ENCODE measurements around the gene NRM. TPM values are rescaled to one million over a fixed set of nuclear protein-coding genes. Genes with fewer than 3 reads are reported as not detected.

The NRM gene
- total RNA-seq, 4 donors from 2014 or later: 4.6 to 10.2 (median 6.2) TPM

DNA sequence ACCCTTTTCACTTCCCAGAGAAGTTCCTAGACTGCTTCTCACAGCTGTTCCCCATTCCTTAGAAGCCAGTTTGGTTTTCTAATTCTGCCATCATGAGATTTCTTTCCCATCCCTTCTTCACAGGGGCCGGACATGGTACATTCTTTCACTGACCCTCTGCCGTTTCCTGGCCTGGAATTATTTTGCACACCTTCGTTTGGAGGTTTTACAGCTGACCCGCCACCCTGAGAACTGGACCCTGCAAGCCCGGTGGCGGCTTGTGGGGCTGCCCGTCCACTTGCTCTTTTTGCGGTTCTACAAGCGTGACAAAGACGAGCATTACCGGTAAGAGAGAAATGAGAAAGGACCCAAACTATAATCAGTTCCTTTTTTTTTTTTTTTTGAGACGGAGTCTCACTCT is 39.6 kb downstream of the NRM start:
- intact Hi-C loops (cut with DNase I): no loop called here
- Histone ChIP-seq H3K4me3 (no peak overlapping the region), H3K4me1 (peaks cover 14 to 27% (median 24%) of the 10 kb centered on the region in 4 donors), H3K27me3 (no peaks in the 10 kb centered on the region), H3K9me3 (no peaks in the 10 kb centered on the region), H3K27ac (replicated peaks in 1 of 4) (no peak overlapping the region), H3K36me3 (peaks cover 45 to 67% (median 61%) of the 10 kb centered on the region in 4 donors)
- DNase-seq (ENCODE audit: extremely low spot score): no peak
- 90% methylated on average over 12 of the region's 12 CpGs for WGBS
- TF ChIP-seq, protein P1, sequence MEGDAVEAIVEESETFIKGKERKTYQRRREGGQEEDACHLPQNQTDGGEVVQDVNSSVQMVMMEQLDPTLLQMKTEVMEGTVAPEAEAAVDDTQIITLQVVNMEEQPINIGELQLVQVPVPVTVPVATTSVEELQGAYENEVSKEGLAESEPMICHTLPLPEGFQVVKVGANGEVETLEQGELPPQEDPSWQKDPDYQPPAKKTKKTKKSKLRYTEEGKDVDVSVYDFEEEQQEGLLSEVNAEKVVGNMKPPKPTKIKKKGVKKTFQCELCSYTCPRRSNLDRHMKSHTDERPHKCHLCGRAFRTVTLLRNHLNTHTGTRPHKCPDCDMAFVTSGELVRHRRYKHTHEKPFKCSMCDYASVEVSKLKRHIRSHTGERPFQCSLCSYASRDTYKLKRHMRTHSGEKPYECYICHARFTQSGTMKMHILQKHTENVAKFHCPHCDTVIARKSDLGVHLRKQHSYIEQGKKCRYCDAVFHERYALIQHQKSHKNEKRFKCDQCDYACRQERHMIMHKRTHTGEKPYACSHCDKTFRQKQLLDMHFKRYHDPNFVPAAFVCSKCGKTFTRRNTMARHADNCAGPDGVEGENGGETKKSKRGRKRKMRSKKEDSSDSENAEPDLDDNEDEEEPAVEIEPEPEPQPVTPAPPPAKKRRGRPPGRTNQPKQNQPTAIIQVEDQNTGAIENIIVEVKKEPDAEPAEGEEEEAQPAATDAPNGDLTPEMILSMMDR (IDR thresholded peaks at IDR 0.05): no peak
- TF ChIP-seq POLR2AphosphoS5 (IDR thresholded peaks at IDR 0.05) (no peak), POLR2A (IDR thresholded peaks at IDR 0.05; ENCODE audit: low read depth) (no peak)

- TF ChIP-seq, protein P1 (IDR thresholded peaks at IDR 0.05): no peak
- TF ChIP-seq POLR2A (IDR thresholded peaks at IDR 0.05; ENCODE audit: low read depth): no peak
- TF ChIP-seq EP300 (IDR thresholded peaks at IDR 0.05): no peak
- peak; percentile 3 to 43 for TF ChIP-seq POLR2AphosphoS5 (IDR thresholded peaks at IDR 0.05)
- DNase-seq (ENCODE audit: extremely low spot score): no peak
- 4% methylated on average over 13 of the region's 78 CpGs for WGBS
Measured at GRCh38 chr6:30647242-30648116, 43.3 kb downstream of the NRM start.

GRCh38 chr6:30646450-30647241 is 44.1 kb downstream of the NRM start, which contains the start of gene C6orf136:
C6orf136 (plus strand) TSS chr6:30647133; CDS start chr6:30647232, 99 bp downstream.
- H3K9me3 ChIP-seq: no peaks in the 10 kb centered on the region
- 11% methylated on average over 28 of the region's 37 CpGs for WGBS
- H3K27ac ChIP-seq (replicated peaks in 1 of 4): peak within 1 kb of the TSS; percentile 93 to 99 (median 98)
- H3K27me3 ChIP-seq: no peaks in the 10 kb centered on the region
- peak within 1 kb of the TSS; percentile 93 to 100 (median 100) for H3K4me3 ChIP-seq
- DNase-seq (ENCODE audit: extremely low spot score): peak; percentile 96
- TF ChIP-seq POLR2A (IDR thresholded peaks at IDR 0.05; ENCODE audit: low read depth) (no peak), POLR2AphosphoS5 (IDR thresholded peaks at IDR 0.05) (peak in 1 of 2 donors; percentile 73)
- intact Hi-C loops (cut with DNase I): no loop called here
- H3K36me3 ChIP-seq: peaks cover 12 to 63% (median 38%) of the 10 kb centered on the region in 4 donors
- peaks cover 14 to 34% (median 25%) of the 10 kb centered on the region in 4 donors for H3K4me1 ChIP-seq

More at GRCh38 chr6:30647242-30648116, 43.3 kb downstream of the NRM start:
- peaks cover 14 to 34% (median 25%) of the 10 kb centered on the region in 4 donors for H3K4me1 ChIP-seq
- peak overlapping the region; percentile 93 to 99 (median 98) for H3K27ac ChIP-seq (replicated peaks in 1 of 4)
- intact Hi-C loops (cut with DNase I): loop anchor here (1.0 kb wide), 1 partner anchor 25 kb away; no protein-coding TSS in a partner anchor
- H3K27me3 ChIP-seq: no peaks in the 10 kb centered on the region
- H3K36me3 ChIP-seq: peaks cover 15 to 63% (median 39%) of the 10 kb centered on the region in 4 donors
- peak overlapping the region; percentile 93 to 100 (median 100) for H3K4me3 ChIP-seq
- no peaks in the 10 kb centered on the region for H3K9me3 ChIP-seq

DNA sequence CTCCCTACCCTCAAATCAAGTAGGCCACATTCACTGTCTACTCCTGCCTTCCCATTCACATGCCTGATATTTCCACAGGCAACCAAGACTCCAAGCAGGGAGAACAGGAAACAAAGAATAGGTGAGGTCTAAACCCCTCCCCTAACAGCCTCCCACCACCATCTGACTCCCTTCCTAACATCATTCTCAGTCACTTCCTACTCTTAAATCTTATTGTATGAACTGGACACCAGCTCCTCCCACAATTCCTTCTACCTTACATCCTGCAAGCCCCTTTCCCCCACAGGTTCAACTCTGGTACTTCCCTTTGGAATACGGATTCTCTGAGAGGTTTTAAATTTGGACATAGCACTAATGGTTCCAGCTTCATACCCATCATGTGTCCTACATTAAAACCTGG is 44.8 kb downstream of the NRM start:
- H3K4me1 ChIP-seq: peaks cover 14 to 34% (median 25%) of the 10 kb centered on the region in 4 donors
- H3K36me3 ChIP-seq: peaks cover 10 to 63% (median 36%) of the 10 kb centered on the region in 4 donors
- WGBS: 67% methylated on average over 1 of the region's 1 CpG
- intact Hi-C loops (cut with DNase I): no loop called here
- no peak for TF ChIP-seq POLR2AphosphoS5 (IDR thresholded peaks at IDR 0.05)
- H3K4me3 ChIP-seq: no peak overlapping the region
- H3K27ac ChIP-seq (replicated peaks in 1 of 4): peak overlapping the region in 2 of 4 donors; percentile 93 to 99
- DNase-seq (ENCODE audit: extremely low spot score): no peak
- H3K27me3 ChIP-seq: no peaks in the 10 kb centered on the region
- H3K9me3 ChIP-seq: no peaks in the 10 kb centered on the region

- Histone ChIP-seq H3K27ac (replicated peaks in 1 of 4) (no peak overlapping the region), H3K27me3 (no peaks in the 10 kb centered on the region), H3K4me3 (no peak overlapping the region), H3K9me3 (no peaks in the 10 kb centered on the region), H3K36me3 (peaks cover 13 to 68% (median 40%) of the 10 kb centered on the region in 4 donors), H3K4me1 (peaks cover 14 to 34% (median 25%) of the 10 kb centered on the region in 4 donors)
- no peak for DNase-seq (ENCODE audit: extremely low spot score)
- TF ChIP-seq POLR2AphosphoS5 (IDR thresholded peaks at IDR 0.05): no peak
- TF ChIP-seq, protein P1 (IDR thresholded peaks at IDR 0.05): no peak
- TF ChIP-seq EP300 (IDR thresholded peaks at IDR 0.05): no peak
- no peak for TF ChIP-seq POLR2A (IDR thresholded peaks at IDR 0.05; ENCODE audit: low read depth)
- WGBS: 75% methylated on average over 5 of the region's 5 CpGs
- intact Hi-C loops (cut with DNase I): no loop called here
Measured at GRCh38 chr6:30644769-30645168, 46.0 kb downstream of the NRM start.
